Stimulated activated CD4-positive, alpha-beta T cell treated with anti-CD3 and anti-CD28 coated beads, Interleukin-1b, Interleukin-23, amount 100 ng/mL, for 24 hours (primary cell): Measurements from ENCODE around the gene NQO2.
A peak's percentile ranks its signal among the peaks of the same experiment; 100 is the strongest.
"Not testable (repeated sequence)": the region's sequence is repeated elsewhere in the genome, so short reads cannot be mapped to it uniquely, and the experiment has no call there.

Experiments
- DNase-seq, 4 experiments: peaks; one replicate each; pipeline ENCODE4 v3.0.0-alpha.2; 2020; ENCODE audit warnings: low read depth in 4 of 4, low spot score in 1 of 4

NQO2 gene

GRCh38 chr6:3011592-3011991, 11.9 kb downstream of the NQO2 start:
- DNase-seq = no peak

GRCh38 chr6:3013486-3013885, 13.8 kb downstream of the NQO2 start:
- no peak for DNase-seq

- DNase-seq = no peak
Observed at GRCh38 chr6:3013901-3014674, 14.4 kb downstream of the NQO2 start.

GRCh38 chr6:3014675-3015066, 15.0 kb downstream of the NQO2 start:
- DNase-seq = no peak

- no peak for DNase-seq
Observed at GRCh38 chr6:3015144-3015543, 15.4 kb downstream of the NQO2 start.

- DNase-seq = no peak
Observed at GRCh38 chr6:3016473-3017280, 17.0 kb downstream of the NQO2 start.

- no peak for DNase-seq
Observed at GRCh38 chr6:3017304-3017703, 17.6 kb downstream of the NQO2 start.

GRCh38 chr6:3019065-3019464, 19.4 kb downstream of the NQO2 start:
- no peak for DNase-seq

- DNase-seq = no peak
Observed at GRCh38 chr6:3019749-3020320, 20.1 kb downstream of the NQO2 start.

- DNase-seq = not testable (repeated sequence)
Observed at GRCh38 chr6:3020976-3021598, 21.4 kb downstream of the NQO2 start.

- DNase-seq = peak in 2 of 4 experiments; percentile 10 to 37
Observed at GRCh38 chr6:3022765-3023662, 23.3 kb downstream of the NQO2 start.

GRCh38 chr6:3023663-3024483, 24.2 kb downstream of the NQO2 start:
- peak; percentile 64 to 90 (median 77) for DNase-seq

GRCh38 chr6:3026791-3027626, 27.3 kb downstream of the NQO2 start:
- no peak for DNase-seq

GRCh38 chr6:3028156-3028555, 28.5 kb downstream of the NQO2 start:
- DNase-seq = not testable (repeated sequence)

- DNase-seq = no peak
Observed at GRCh38 chr6:3031857-3032640, 32.4 kb downstream of the NQO2 start.

GRCh38 chr6:3032986-3033385, 33.3 kb downstream of the NQO2 start:
- DNase-seq = no peak

- DNase-seq = no peak
Observed at GRCh38 chr6:3033652-3034051, 34.0 kb downstream of the NQO2 start.

GRCh38 chr6:3035397-3035796, 35.7 kb downstream of the NQO2 start:
- DNase-seq = no peak
